Panc1 (cell line): ENCODE measurements around the gene SNTG2. TPM values are rescaled to one million over a fixed set of nuclear protein-coding genes. Genes with fewer than 3 reads are reported as not detected.

Source experiments
- ATAC-seq: fragments of 200-7000 bp; cut with Tn5 transposase; 2 replicates; pipeline ENCODE4 v1.9.1; 2020; ENCODE audit warnings: mild to moderate bottlenecking, moderate library complexity
- BruUV-seq: library from RNA; stranded (reverse); fragments of 400-500 nt; replicated peaks from 2 replicates; lab custom pipeline; 2021; lab: Mats Ljungman, UMichigan
- CTCF ChIA-PET: fragments of 300-600 bp; sonication (Branson Sonifier 250); formaldehyde crosslinking; loops from one replicate; lab custom pipeline; 2022; ENCODE audit warnings: antibody characterized with exemption; lab: Charles Lee
- POLR2A ChIA-PET: fragments of 300-600 bp; sonication (Branson Sonifier 250); formaldehyde crosslinking; loops from one replicate; lab custom pipeline; 2022; ENCODE audit warnings: antibody characterized with exemption; lab: Charles Lee
- DNase-seq: peaks from one replicate; pipeline ENCODE4 v3.0.0-alpha.2; 2010; ENCODE audit warnings: low read depth, low spot score
- H3K27ac ChIP-seq: 2 replicates; pipeline ENCODE4 v1.5.1; 2011; ENCODE audit warnings: mild to moderate bottlenecking, low read length, inconsistent platforms
- H3K27me3 ChIP-seq: fragments of 200-500 bp; sonication (Bioruptor generic); 2 replicates; pipeline ENCODE4 v1.6.0; 2014; ENCODE audit warnings: low read length, inconsistent platforms; ENCODE audit not compliant: control insufficient read depth, insufficient read depth
- H3K36me3 ChIP-seq: fragments of 200-500 bp; sonication (Bioruptor generic); 2 replicates; pipeline ENCODE4 v1.5.1; 2014; ENCODE audit warnings: inconsistent platforms, mild to moderate bottlenecking, low read length, moderate library complexity; ENCODE audit not compliant: control insufficient read depth, insufficient read depth
- H3K4me1 ChIP-seq: 2 replicates; pipeline ENCODE4 v1.5.1; 2011; ENCODE audit warnings: inconsistent platforms, mild to moderate bottlenecking, low read length, moderate library complexity; ENCODE audit not compliant: control insufficient read depth, insufficient read depth
- H3K4me3 ChIP-seq, 2 experiments: 2 replicates each; pipeline ENCODE4 v1.5.1; 2011 to 2012; ENCODE audit warnings: low read depth in 2 of 2, low read length in 2 of 2, mild to moderate bottlenecking in 2 of 2, inconsistent platforms in 1 of 2, moderate library complexity in 1 of 2
- H3K9me3 ChIP-seq: fragments of 200-500 bp; sonication (Bioruptor generic); 2 replicates; pipeline ENCODE4 v1.5.1; 2014; ENCODE audit warnings: low read depth, mild to moderate bottlenecking, inconsistent platforms, low read length, moderate library complexity; ENCODE audit not compliant: control insufficient read depth, insufficient read depth
- CTCF ChIP-seq: fragments of 450-650 bp; IDR thresholded peaks from 2 replicates; pipeline ENCODE4 v1.5.1; 2017; ENCODE audit warnings: mild to moderate bottlenecking
- POLR2AphosphoS5 ChIP-seq: IDR thresholded peaks from 2 replicates; pipeline ENCODE4 v1.6.1; 2012; ENCODE audit warnings: mild to moderate bottlenecking, low read depth, low read length, moderate library complexity
- SIN3A ChIP-seq: IDR thresholded peaks from 2 replicates; pipeline ENCODE4 v1.6.1; 2012; ENCODE audit warnings: low read depth, mild to moderate bottlenecking, low read length, moderate library complexity, borderline replicate concordance; ENCODE audit not compliant: insufficient read depth
- TCF7L2 ChIP-seq: IDR thresholded peaks from 2 replicates; pipeline ENCODE4 v1.6.1; 2011; ENCODE audit warnings: mild to moderate bottlenecking, low read depth, low read length, inconsistent platforms
- in situ Hi-C: cut with HindIII; loops from 2 replicates; pipeline ENCODE4 v1.10.0; 2016; ENCODE audit warnings: low sequenced_read_pairs, low pct_unique_long_range_greater_than_20kb
- intact Hi-C: fragments of 100-400 bp; cut with micrococcal nuclease; formaldehyde crosslinking; loops from one replicate; pipeline ENCODE4 v1.10.0; 2022; ENCODE audit not compliant: unreplicated experiment
- total RNA-seq: library from RNA; stranded (reverse); gene quantifications from one replicate; pipeline ENCODE4 v1.2.1, GENCODE V29; 2021; ENCODE audit not compliant: unreplicated experiment
- TF ChIP-seq, protein P1 (sequence below), 2 experiments: IDR thresholded peaks; 2 replicates each; pipeline ENCODE4 v1.6.1; 2011 to 2012; ENCODE audit warnings: low read depth in 2 of 2, control low read depth in 1 of 2, low read length in 1 of 2, mild to moderate bottlenecking in 1 of 2, moderate library complexity in 1 of 2; ENCODE audit not compliant: insufficient read depth in 1 of 2

Gene SNTG2
- total RNA-seq, 1 experiment from 2014 or later: not detected

DNA sequence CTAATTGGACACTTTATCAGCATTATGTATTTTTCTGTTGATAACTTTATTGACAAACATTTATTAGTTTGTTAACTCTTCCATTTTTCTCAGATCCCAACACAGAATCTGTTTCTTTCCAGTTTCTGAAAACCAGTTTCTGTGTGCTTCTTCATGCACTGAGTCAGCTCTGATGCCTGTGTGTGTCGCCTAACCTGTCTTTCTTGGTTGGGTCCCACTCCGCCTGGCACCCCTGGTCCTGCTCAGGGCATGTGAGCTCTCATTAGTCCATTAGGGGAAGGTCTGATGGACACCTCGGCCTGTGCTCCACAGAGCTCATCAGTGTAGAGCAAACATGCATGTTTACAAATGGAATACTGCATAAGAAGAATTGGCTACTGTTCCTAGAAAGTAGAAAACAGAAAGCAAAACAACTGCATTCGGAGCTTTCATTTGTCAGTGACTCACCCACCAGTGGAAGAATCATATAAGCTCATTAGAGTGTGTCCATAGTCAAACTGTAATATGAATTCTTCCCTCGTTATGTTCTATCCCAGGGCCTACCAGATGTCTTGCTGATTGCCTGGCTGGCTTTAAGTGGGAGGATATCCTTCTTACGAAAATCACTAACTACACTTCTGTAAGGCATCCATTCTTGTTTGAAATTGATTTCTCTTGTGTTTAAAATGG lies 137.7 kb downstream of the SNTG2 start:
- BruUV-seq: no TSS peak
- no peaks in the 10 kb centered on the region for H3K4me1 ChIP-seq
- in situ Hi-C loops: no loop called here
- H3K4me3 ChIP-seq: no peak overlapping the region
- POLR2A ChIA-PET: no interaction called here
- intact Hi-C loops: no loop called here
- no peaks in the 10 kb centered on the region for H3K27me3 ChIP-seq
- CTCF ChIA-PET: no interaction called here
- no peaks in the 10 kb centered on the region for H3K9me3 ChIP-seq
- TF ChIP-seq SIN3A (no peak), TCF7L2 (no peak), POLR2AphosphoS5 (no peak), CTCF (no peak)
- TF ChIP-seq, protein P1, sequence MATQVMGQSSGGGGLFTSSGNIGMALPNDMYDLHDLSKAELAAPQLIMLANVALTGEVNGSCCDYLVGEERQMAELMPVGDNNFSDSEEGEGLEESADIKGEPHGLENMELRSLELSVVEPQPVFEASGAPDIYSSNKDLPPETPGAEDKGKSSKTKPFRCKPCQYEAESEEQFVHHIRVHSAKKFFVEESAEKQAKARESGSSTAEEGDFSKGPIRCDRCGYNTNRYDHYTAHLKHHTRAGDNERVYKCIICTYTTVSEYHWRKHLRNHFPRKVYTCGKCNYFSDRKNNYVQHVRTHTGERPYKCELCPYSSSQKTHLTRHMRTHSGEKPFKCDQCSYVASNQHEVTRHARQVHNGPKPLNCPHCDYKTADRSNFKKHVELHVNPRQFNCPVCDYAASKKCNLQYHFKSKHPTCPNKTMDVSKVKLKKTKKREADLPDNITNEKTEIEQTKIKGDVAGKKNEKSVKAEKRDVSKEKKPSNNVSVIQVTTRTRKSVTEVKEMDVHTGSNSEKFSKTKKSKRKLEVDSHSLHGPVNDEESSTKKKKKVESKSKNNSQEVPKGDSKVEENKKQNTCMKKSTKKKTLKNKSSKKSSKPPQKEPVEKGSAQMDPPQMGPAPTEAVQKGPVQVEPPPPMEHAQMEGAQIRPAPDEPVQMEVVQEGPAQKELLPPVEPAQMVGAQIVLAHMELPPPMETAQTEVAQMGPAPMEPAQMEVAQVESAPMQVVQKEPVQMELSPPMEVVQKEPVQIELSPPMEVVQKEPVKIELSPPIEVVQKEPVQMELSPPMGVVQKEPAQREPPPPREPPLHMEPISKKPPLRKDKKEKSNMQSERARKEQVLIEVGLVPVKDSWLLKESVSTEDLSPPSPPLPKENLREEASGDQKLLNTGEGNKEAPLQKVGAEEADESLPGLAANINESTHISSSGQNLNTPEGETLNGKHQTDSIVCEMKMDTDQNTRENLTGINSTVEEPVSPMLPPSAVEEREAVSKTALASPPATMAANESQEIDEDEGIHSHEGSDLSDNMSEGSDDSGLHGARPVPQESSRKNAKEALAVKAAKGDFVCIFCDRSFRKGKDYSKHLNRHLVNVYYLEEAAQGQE (IDR thresholded peaks at IDR 0.05; ENCODE audit: insufficient read depth in 1 of 2, low read depth in 2 of 2, low read length in 1 of 2): no peak
- no peak for ATAC-seq
- no peak for DNase-seq
- no peak overlapping the region for H3K27ac ChIP-seq
- H3K36me3 ChIP-seq: no peaks in the 10 kb centered on the region

DNA sequence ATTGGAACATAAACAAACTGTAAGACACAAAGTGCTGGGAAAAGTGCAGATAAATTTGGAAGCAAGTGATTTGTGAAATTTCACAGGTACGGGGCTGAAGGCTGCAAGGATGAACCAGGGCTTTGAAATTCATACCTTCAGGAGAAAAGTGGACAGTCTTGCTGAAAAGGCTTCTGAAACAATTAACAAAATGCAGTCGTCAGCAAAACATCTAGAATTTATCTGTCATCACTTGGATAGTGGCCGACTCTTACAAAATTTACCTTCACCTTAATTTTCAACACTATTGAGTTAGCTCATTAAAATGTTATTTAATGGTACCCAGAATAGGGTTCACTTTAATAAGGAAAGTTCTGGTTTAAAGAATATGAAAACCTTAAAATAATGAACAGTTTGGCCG lies 138.3 kb downstream of the SNTG2 start:
- DNase-seq (no peak), ATAC-seq (no peak)
- TF ChIP-seq, protein P1 (IDR thresholded peaks at IDR 0.05; ENCODE audit: insufficient read depth in 1 of 2, low read depth in 2 of 2, low read length in 1 of 2): no peak
- H3K4me3 ChIP-seq: no peak overlapping the region
- H3K27me3 ChIP-seq: no peaks in the 10 kb centered on the region
- H3K27ac ChIP-seq: no peak overlapping the region
- no TSS peak for BruUV-seq
- intact Hi-C loops: no loop called here
- H3K4me1 ChIP-seq: no peaks in the 10 kb centered on the region
- H3K36me3 ChIP-seq: no peaks in the 10 kb centered on the region
- CTCF ChIA-PET: no interaction called here
- H3K9me3 ChIP-seq: no peaks in the 10 kb centered on the region
- POLR2A ChIA-PET: no interaction called here
- in situ Hi-C loops: no loop called here
